ENCODE data around the gene NAA15.

DNA sequence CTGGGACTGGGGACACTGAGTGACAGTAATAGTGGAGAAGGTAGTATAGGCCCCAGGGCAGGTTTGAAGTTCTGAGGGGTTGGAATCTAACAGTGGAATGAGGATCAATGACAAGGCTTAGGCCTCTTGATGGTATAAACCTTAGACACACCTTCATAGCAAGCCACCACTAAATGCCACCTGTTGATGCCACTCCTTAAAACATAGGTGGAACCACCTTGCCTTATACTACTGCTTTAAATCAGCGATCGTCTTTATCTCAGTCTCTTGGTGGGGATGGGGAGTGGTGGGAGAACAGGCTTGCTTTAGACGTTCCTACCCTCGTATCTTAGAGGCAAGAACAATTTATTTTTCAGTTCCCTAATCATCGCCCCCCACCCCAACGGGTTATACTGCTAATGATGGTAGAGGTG, 153.8 kb downstream of the NAA15 start:
- TF ChIP-seq, protein P1, sequence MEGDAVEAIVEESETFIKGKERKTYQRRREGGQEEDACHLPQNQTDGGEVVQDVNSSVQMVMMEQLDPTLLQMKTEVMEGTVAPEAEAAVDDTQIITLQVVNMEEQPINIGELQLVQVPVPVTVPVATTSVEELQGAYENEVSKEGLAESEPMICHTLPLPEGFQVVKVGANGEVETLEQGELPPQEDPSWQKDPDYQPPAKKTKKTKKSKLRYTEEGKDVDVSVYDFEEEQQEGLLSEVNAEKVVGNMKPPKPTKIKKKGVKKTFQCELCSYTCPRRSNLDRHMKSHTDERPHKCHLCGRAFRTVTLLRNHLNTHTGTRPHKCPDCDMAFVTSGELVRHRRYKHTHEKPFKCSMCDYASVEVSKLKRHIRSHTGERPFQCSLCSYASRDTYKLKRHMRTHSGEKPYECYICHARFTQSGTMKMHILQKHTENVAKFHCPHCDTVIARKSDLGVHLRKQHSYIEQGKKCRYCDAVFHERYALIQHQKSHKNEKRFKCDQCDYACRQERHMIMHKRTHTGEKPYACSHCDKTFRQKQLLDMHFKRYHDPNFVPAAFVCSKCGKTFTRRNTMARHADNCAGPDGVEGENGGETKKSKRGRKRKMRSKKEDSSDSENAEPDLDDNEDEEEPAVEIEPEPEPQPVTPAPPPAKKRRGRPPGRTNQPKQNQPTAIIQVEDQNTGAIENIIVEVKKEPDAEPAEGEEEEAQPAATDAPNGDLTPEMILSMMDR (IDR thresholded peaks at IDR 0.05), result no peak
- no peak for TF ChIP-seq POLR2A (IDR thresholded peaks at IDR 0.05)
